GM21367 (cell line): ENCODE measurements around the gene CHI3L1.

Experiments
- ATAC-seq: cut with Tn5 transposase; IDR thresholded peaks from one replicate; pipeline ENCODE4 v1.9.1; 2021; ENCODE audit not compliant: unreplicated experiment

Gene CHI3L1

GRCh38 chr1:203152158-203153034, 34.1 kb downstream of the CHI3L1 start:
- no peak for ATAC-seq

- ATAC-seq, result no peak
Observed at GRCh38 chr1:203151362-203152157, 34.9 kb downstream of the CHI3L1 start.

DNA sequence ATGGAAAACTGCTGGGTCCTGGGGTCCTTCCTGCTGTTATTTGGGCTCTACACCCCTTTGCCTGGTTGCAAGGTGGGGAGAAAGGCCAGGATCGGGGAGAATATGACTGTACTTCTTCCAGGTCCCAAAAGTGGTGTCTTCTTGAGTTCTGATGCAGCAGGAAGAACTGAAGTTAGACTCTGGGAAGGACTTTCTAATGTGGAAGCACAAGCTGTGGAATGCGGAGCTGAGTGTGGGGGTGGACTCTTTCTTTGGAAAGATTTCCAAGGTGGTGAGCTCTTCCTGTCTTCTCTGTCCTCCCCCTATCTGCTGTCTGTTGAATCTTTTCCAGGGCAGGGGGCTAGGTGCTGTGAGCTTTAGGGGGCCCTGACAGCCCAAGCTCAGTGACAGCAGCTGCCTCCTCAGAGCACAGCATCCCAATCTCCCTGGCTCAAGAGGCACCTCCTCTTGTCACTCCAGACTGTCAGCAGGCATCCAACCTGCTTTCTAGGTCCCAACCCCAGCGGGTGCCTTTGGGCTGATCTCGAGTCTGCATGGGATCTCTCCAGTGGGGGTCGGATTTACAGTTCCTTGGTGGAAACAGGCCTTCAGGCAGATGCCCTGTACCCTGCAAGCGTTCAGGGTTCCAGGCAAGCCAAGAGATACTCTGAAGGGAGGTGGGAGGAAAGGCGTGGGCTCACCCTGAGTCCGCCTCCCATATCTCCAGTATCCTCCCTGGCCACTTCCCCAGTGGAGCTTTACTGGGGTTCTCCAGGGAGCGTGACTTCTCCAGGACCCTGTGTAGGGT, 35.8 kb downstream of the CHI3L1 start:
- ATAC-seq, result no peak

- ATAC-seq, result no peak
Observed at GRCh38 chr1:203149188-203149840, 37.2 kb downstream of the CHI3L1 start.

DNA sequence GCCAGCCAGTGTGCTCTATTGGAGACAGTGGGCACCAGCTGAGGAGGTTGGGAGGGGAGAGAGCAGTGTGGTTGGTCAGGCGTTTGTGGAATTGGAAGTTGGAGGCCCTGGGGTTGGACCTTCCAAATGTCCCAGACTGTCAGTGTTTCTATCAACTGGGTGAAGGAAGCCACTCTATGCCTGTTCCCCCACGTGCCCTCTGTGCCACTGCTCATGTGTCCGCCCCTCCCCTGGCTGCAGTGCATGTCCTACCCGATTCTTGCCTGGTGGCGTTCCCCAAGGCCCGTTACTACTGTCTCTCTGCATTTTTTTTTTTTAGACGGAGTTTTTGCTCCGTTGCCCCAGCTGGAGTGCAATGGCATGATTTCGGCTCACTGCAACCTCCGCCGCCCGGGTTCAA, 37.9 kb downstream of the CHI3L1 start:
- no peak for ATAC-seq

DNA sequence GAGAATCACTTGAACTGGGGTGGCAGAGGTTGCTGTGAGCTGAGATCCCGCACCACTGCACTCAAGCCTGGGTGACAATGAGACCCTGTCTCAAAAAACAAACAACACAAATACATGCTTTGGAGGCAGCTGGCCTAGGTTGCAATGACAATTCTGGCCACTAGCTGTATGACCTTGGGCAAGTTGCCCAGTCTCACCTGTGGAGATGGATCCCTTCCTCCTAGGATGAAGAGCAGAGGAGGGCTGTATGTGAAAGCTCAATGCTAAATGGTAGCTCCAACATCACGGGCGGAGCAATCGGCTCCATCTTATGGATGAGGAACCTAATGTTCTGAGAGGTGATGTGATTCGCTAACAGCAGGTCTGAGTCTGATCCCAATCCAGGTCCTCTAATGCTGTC, 38.4 kb downstream of the CHI3L1 start:
- ATAC-seq, result no peak

DNA sequence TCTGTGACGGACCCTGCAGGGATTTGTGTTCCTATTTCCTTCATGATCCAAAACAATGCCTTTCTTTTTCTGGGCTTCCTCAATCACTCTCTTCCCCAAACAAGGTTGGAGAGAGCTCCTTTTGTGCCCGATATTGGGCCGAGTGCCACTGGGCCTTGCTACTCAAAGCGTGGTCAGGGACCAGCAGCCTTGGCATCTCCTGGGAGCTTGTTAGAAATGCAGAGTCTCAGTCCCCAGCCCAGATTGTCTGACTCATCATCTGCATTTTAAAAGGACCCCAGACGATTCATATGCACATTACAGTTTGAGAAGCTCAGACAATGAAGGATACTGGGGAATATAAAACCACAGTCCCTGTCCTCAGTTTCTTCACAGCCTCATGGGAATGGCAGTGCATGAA, 39.1 kb downstream of the CHI3L1 start:
- no peak for ATAC-seq

GRCh38 chr1:203146537-203146936, 40.0 kb downstream of the CHI3L1 start:
- no peak for ATAC-seq

- ATAC-seq, result no peak
Observed at GRCh38 chr1:203146042-203146369, 40.5 kb downstream of the CHI3L1 start.

DNA sequence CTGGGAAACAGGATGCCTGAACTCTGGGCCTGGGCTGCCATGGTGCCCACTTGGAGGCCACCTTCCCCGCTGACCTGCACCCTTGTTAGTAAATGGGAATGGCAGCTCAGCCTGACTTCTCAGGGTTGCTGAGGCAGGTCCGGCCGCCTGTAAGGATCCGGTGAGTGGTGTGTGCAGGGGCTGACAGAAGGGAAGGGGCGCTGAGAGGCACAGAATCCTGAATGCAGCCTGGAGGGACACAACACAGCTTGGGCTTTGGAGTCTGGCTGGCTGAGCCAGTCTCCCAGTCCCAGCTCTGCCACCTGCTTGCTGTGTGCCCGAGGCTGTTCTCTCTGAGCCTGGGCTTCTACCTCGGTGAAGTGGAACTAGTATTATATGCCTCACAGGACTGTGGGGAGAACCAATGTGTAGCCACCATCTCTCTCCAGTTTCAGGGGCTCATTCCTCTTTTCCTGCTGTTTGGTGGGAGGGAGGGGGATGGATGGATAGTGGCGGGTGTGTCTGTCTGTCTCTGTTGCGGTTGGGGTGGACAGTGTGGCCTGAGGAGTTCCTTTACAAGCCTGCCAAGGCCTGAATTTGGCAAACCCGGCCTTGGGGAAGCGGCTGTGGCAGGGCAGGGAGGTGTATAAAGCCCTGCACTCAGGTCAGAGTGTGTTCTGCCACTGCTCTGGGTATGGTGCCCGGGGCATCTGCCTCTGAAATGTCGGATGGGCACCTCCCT, 41.0 kb downstream of the CHI3L1 start:
- ATAC-seq, result no peak

- ATAC-seq, result no peak
Observed at GRCh38 chr1:203144661-203145060, 41.8 kb downstream of the CHI3L1 start.

GRCh38 chr1:203143641-203144040, 42.9 kb downstream of the CHI3L1 start:
- no peak for ATAC-seq

DNA sequence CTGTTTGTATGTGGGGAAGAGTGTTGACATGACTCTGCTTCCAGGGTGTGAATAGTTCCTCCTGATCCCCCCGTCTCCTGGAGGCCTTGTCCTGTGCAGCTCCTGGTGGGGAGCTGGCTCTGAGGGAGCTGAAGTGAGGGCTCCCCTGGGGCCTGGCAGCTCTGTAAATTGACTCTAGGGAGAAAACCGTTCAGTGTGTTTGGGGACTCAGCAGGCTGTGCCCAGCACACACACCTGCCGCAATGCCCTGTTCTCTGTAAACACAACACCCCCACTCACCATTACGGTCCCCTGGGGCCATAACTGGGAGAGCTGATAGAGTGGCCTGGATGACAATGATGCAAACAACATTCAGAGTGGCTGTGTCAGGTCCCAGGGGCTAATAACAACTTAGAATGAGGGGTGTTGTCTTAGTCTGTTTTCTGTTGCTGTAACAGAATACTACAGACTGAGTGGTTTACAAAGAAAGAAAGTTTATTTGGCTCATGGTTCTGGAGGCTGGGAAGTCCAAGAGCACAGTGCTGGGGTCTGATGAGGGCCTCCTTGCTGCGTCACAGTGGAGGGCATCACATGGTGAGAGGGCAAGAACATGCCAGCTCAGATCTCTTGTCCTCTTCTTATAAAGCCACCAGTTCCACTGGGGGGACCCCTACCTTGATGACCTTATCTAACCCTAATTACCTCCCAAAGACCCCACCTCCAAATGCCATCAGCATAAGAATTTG, 43.7 kb downstream of the CHI3L1 start:
- ATAC-seq, result no peak

DNA sequence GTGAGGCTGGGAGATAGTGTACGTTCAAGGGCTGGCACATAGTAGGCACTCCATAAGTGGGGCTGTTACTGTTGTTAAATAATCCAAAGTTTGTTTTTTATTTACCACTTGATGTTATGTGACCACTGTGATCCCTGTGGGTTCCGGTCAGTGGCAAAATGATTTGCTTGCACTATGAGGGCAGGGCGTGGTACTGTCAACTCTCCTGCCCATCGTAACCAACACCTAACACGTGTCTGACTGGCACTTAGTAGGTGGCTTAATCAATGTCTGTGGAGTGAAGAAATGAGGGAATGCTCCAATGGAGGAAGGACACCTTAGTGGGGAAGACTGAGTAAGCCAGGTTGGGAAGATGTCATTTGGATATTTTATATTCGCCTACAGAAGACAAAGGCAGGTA, 44.4 kb downstream of the CHI3L1 start:
- no peak for ATAC-seq

DNA sequence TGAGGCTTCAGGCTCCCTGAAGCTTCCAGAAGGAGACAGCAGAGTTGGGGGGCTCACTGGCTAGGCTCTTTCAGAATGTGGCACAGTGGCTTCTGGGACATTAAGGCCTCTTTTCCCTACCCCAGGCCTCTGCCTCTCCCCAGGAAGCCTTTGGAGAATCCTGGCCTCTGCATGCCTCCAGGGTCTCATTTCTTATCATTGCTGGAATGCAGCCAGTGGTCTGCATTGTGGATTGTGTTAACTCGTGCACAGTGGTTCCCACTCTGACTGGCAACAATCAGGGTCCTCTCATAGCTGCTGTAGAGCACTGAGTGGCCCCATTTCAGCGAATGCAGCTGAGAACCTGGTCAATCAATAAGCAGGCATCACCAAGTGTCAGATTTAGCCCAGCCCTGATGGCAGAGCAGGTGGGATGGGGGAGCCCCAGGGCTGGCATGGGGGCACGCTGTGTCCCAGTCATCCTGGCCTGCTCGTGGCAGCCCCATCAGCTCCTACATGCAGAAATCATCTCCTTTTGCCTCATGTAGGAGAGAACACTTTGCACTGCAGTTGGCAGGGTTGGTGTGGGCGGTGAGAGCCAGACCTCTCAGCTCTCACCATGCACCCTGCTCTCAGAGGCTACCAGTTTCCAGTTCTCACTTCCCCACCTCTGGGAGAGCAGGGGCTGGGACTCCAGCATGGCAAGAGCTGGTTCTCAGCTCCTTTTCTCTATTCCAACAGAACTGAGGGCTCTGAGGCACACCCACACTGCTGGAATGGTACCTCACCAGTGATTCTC, 45.6 kb downstream of the CHI3L1 start:
- ATAC-seq, result no peak

GRCh38 chr1:203139976-203140475, 46.5 kb downstream of the CHI3L1 start:
- ATAC-seq, result no peak

DNA sequence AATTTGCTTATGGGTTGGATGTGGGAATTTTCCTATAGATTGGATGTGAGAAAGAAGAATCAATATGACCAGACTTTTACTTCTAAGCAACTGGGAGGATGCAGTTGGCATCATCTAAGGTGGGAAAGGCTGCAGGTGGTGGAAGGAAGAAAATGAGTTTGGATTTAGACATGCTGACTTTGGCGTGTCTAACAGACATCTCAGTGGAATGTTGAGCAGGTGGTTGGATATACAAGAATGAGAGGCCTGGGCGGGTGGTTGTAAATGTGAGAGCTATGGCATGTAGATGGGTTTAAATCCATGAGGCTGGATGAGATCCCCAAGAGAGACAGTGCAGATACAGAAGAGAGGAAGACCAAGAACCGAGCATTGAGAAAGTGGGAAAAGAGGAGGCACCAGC, 48.4 kb downstream of the CHI3L1 start:
- no peak for ATAC-seq

DNA sequence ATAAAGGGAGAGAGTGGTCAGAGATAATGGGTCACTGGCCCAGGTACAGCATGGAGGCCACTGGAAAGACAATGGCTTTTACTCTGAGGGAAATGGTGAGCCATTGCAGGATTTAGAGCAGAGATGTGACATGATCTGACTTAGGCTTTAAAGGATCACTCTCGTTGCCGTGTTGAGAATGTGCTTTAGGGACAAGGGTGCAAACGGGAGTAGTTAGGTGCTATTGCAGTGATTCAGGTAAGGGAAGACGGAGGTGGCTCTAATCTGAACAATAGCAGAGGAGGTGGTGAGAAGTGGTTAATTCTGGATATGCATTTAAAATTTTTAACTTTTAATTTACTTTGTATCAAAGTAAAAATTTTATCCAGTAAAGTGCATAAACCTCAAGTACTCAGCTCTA, 49.2 kb downstream of the CHI3L1 start:
- ATAC-seq, result no peak
